IPS-18a (cell line): ENCODE results near the gene KIAA0930.
"Not testable (repeated sequence)": the region's sequence is repeated elsewhere in the genome, so short reads cannot be mapped to it uniquely, and the experiment has no call there.

Source experiments
- H3K27ac ChIP-seq: one replicate; pipeline ENCODE4 v1.5.1; 2013; ENCODE audit warnings: low read length
- H3K27me3 ChIP-seq: one replicate; pipeline ENCODE4 v1.6.1; 2013; ENCODE audit warnings: mild to moderate bottlenecking, low read length; ENCODE audit not compliant: control insufficient read depth, insufficient read depth
- H3K36me3 ChIP-seq: one replicate; pipeline ENCODE4 v1.6.1; 2013; ENCODE audit warnings: low read depth, low read length; ENCODE audit not compliant: control insufficient read depth
- H3K4me1 ChIP-seq: one replicate; pipeline ENCODE4 v1.6.1; 2013; ENCODE audit warnings: low read depth, low read length; ENCODE audit not compliant: control insufficient read depth
- H3K4me3 ChIP-seq: one replicate; pipeline ENCODE4 v1.5.1; 2013; ENCODE audit warnings: low read length
- H3K9ac ChIP-seq: one replicate; pipeline ENCODE4 v1.6.1; 2013; ENCODE audit warnings: mild to moderate bottlenecking, low read length, moderate library complexity
- H3K9me3 ChIP-seq: one replicate; pipeline ENCODE4 v1.6.1; 2013; ENCODE audit warnings: low read depth, low read length; ENCODE audit not compliant: control insufficient read depth

KIAA0930 gene

DNA sequence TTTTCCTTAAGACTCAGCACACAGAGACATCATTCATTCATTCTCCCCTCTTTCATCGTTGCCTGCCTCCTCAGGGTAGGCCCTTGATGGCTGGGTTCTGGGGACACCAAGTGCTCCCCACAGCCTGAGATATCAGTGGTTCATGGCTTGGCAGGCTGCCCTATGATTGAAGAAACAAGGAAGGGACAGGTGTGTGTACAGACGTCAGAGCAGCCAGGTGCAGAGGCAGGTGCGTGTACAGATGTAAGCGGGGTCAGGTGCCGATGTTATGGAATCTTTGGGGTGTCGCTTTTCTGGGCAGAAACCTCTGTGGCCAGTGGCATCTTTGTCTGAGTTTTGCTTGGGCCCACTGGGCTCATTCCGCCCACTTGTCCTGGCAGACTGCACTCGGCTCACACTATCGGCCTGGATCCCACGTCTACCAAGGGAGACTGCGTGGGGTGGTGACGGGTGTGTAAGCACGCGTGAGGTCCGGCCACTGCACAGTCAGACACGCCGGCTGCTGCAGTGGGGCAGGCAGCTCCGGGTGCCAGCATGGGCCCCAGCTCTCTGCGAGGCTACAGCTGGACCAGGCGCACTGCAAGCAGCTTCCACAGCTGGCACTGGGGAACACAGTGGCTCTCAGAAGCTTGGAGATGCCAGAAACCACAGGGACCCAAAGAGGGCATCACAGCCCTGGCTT is 20.9 kb upstream of the KIAA0930 start:
- no peak overlapping the region for H3K27ac ChIP-seq
- H3K9ac ChIP-seq: no peak overlapping the region
- H3K36me3 ChIP-seq: no peaks in the 10 kb centered on the region
- no peaks in the 10 kb centered on the region for H3K9me3 ChIP-seq
- H3K4me3 ChIP-seq: no peak overlapping the region
- peaks cover 10% of the 10 kb centered on the region for H3K27me3 ChIP-seq
- peaks cover 5% of the 10 kb centered on the region for H3K4me1 ChIP-seq

GRCh38 chr22:45260395-45260759 is 19.7 kb upstream of the KIAA0930 start:
- not testable (repeated sequence) for H3K4me3 ChIP-seq, H3K4me1 ChIP-seq, H3K27ac ChIP-seq, H3K36me3 ChIP-seq, H3K9me3 ChIP-seq, H3K9ac ChIP-seq
- H3K27me3 ChIP-seq: peaks cover 10% of the 10 kb centered on the region

DNA sequence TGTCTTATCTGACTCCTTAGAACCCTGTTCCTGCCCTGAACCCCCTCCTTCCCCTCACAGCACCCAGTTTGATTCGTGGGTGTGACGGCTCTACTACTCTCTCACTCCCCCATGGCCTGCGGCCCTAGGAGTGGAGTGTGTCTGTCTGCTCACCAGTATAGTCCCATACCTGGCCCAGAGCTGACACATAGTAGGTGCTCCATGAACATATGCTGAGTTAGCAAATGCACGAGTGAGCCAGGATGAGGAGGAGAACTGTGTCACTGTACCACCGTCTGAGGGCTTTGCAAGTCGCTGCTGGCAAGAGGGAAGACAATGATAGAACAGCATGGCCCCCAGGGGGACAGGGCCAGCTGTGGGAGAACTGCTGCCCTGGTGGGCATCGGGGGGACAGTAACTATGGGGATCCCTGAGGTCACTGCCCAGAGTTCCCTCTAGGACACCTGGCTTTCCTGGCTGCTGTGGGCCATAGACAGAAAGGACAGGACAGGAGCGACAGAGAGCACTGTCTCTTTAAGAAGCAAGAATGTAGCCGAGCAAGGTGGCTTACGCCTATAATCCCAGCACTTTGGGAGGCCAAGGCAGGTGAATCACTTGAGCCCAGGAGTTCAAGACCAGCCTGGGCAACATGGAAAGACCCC is 19.2 kb upstream of the KIAA0930 start:
- H3K27ac ChIP-seq: no peak overlapping the region

DNA sequence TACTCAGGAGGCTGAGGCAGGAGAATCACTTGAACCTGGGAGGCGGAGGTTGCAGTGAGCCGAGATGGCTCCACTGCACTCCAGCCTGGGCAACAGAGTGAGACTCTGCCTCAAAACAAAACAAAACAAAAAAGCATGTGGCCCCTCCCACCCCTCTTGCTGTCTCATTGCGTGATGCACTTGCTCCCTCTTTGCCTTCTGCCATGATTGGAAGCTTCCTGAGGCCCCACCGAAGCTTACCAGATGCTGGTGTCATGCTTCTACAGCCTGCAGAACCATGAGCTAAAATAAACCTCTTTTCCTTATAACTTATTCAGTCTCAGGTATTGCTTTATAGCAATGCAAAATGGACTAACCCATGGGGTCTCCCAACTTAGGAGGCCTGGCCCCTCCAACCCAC is 17.2 kb upstream of the KIAA0930 start:
- H3K4me3 ChIP-seq, H3K36me3 ChIP-seq, H3K4me1 ChIP-seq, H3K9ac ChIP-seq, H3K9me3 ChIP-seq, H3K27ac ChIP-seq, H3K27me3 ChIP-seq: not testable (repeated sequence)

More for the DNA sequence above, 19.2 kb upstream of the KIAA0930 start:
- Histone ChIP-seq H3K27me3 (peaks cover 10% of the 10 kb centered on the region), H3K9ac (no peak overlapping the region), H3K36me3 (no peaks in the 10 kb centered on the region), H3K9me3 (no peaks in the 10 kb centered on the region), H3K4me3 (no peak overlapping the region), H3K4me1 (peaks cover 5% of the 10 kb centered on the region)

- no peaks in the 10 kb centered on the region for H3K27me3 ChIP-seq
- H3K4me3 ChIP-seq: no peak overlapping the region
- no peaks in the 10 kb centered on the region for H3K9me3 ChIP-seq
- no peaks in the 10 kb centered on the region for H3K4me1 ChIP-seq
- no peaks in the 10 kb centered on the region for H3K36me3 ChIP-seq
- no peak overlapping the region for H3K9ac ChIP-seq
- H3K27ac ChIP-seq: no peak overlapping the region
These were observed 14.1 kb upstream of the KIAA0930 start for GRCh38 chr22:45254789-45255278.

- no peak overlapping the region for H3K9ac ChIP-seq
- no peaks in the 10 kb centered on the region for H3K36me3 ChIP-seq
- no peaks in the 10 kb centered on the region for H3K27me3 ChIP-seq
- H3K27ac ChIP-seq: no peak overlapping the region
- H3K4me3 ChIP-seq: no peak overlapping the region
- no peaks in the 10 kb centered on the region for H3K4me1 ChIP-seq
- H3K9me3 ChIP-seq: no peaks in the 10 kb centered on the region
These were observed 13.7 kb upstream of the KIAA0930 start for GRCh38 chr22:45254388-45254787.

DNA sequence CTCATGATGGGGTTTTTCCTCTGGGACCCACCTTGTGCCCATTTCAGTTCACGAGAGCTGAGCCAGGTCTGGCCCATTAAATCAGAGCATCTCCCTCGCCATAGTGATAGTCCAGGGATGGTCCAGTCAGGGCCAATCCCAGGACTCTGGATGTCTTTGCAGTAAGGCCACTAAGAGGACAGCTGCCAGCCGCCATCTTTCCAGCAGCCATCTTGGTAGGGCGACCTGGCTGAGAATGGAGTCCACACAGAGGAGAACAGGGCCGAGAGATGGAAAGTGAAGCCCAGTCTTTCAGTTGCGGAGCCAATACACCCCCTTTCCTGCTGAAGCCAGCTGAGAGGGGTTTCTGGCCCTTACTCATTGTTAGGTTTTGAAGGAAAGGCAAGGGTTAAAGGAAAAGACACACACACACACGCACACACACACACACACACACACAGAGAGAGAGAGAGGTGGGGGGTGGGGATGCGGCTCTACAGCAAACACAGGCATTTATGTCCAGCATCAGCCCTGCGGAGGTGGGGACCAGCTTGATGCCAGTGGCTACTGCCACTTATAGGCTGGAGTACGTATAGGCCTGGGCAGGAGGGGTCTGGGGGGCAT is 12.4 kb upstream of the KIAA0930 start:
- Histone ChIP-seq H3K27ac (no peak overlapping the region), H3K9ac (no peak overlapping the region)

DNA sequence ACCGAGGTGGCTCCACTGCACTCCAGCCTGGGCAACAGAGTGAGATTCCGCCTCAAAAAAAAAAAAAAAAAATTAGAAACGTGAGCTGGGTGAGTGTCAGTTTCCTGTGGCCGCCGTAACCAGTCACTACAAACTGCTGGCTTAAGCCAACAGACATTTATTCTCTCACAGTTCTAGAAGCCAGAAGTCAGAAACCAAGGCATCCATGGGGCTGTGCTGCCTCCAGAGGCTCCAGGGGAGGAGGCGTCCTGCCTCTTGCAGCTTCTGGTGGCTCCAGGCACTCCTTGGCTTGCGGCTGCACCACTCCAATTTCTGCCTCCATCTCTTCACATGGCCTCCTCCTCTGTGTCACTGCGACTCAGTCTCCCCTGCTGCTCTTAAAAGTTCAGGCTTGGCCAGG is 11.1 kb upstream of the KIAA0930 start:
- H3K4me3 ChIP-seq: no peak overlapping the region
- H3K4me1 ChIP-seq: no peaks in the 10 kb centered on the region
- H3K9me3 ChIP-seq: no peaks in the 10 kb centered on the region
- no peaks in the 10 kb centered on the region for H3K36me3 ChIP-seq
- H3K9ac ChIP-seq: no peak overlapping the region
- H3K27me3 ChIP-seq: no peaks in the 10 kb centered on the region
- no peak overlapping the region for H3K27ac ChIP-seq

More for the DNA sequence above, 12.4 kb upstream of the KIAA0930 start:
- H3K27me3 ChIP-seq: no peaks in the 10 kb centered on the region
- H3K36me3 ChIP-seq: no peaks in the 10 kb centered on the region
- no peak overlapping the region for H3K4me3 ChIP-seq
- H3K4me1 ChIP-seq: no peaks in the 10 kb centered on the region
- H3K9me3 ChIP-seq: no peaks in the 10 kb centered on the region

- no peaks in the 10 kb centered on the region for H3K9me3 ChIP-seq
- no peak overlapping the region for H3K9ac ChIP-seq
- no peaks in the 10 kb centered on the region for H3K36me3 ChIP-seq
- H3K27me3 ChIP-seq: no peaks in the 10 kb centered on the region
- H3K27ac ChIP-seq: no peak overlapping the region
- no peaks in the 10 kb centered on the region for H3K4me1 ChIP-seq
- no peak overlapping the region for H3K4me3 ChIP-seq
These were observed 8.3 kb upstream of the KIAA0930 start for GRCh38 chr22:45248832-45249561.

- Histone ChIP-seq H3K4me3 (no peak overlapping the region), H3K27me3 (peaks cover 9% of the 10 kb centered on the region), H3K27ac (no peak overlapping the region), H3K9me3 (no peaks in the 10 kb centered on the region), H3K9ac (no peak overlapping the region), H3K4me1 (peaks cover 3% of the 10 kb centered on the region), H3K36me3 (no peaks in the 10 kb centered on the region)
These were observed 5.6 kb upstream of the KIAA0930 start for GRCh38 chr22:45246060-45246985.

DNA sequence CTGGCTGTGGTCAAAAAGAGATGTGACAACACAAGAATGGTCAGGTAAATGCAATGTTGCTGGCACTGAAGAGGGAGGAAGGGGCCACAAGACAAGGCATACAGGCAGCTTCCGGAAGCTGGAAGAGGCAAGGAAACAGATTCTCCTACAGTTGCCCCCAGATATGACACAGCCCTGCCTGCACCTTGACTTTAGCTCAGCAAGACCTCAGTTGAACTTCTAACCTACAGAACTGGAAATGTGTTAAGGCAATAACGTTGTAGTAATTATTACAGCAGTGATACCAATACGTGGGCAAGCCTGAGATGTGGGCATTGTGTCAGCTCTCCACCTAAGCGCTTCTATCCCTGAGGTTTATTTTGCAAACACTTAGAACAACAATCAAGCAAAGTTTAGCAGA is 4.2 kb upstream of the KIAA0930 start:
- Histone ChIP-seq H3K4me3 (no peak overlapping the region), H3K27me3 (peaks cover 14% of the 10 kb centered on the region), H3K27ac (no peak overlapping the region), H3K4me1 (peaks cover 5% of the 10 kb centered on the region), H3K9ac (no peak overlapping the region), H3K9me3 (no peaks in the 10 kb centered on the region), H3K36me3 (no peaks in the 10 kb centered on the region)
